ENCODE results near the gene GDF9.

Gene GDF9

DNA sequence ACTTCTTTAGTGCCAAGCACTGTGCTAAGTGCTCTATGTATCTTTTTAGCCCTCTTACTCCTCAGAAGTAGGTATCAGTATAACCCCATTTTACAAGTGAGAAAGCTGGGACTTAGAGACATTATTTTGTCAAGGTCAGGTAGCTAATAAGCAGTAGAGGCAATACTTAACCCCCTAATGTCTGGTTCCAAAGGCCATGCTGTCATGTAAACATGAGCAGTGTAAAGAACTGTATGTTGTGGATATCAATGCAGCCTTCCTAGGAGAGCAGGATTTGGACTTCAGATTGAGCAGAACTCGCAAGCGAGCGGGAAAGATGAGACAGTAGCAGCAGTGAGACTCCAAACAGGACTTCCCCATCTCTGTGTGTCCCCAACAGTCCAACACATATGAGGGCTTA is 32.2 kb downstream of the GDF9 start:
- no peak for DNase-seq

DNA sequence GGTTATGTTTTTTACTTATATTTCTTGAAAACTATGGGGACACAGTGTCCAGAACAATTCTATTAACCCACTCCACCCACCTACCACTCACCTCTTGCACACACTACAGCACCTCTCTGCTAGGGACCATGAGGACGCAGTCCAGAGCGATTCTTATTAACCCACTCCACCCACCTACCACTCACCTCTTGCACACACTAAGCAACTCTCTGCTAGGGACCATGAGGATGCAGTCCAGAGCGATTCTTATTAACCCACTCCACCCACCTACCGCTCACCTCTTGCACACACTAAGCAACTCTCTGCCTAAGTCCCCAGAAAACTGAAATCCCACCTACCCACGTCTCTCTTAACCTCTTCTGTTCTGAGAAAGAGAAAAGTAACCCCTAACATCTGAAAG is 33.7 kb downstream of the GDF9 start:
- DNase-seq, result no peak

DNA sequence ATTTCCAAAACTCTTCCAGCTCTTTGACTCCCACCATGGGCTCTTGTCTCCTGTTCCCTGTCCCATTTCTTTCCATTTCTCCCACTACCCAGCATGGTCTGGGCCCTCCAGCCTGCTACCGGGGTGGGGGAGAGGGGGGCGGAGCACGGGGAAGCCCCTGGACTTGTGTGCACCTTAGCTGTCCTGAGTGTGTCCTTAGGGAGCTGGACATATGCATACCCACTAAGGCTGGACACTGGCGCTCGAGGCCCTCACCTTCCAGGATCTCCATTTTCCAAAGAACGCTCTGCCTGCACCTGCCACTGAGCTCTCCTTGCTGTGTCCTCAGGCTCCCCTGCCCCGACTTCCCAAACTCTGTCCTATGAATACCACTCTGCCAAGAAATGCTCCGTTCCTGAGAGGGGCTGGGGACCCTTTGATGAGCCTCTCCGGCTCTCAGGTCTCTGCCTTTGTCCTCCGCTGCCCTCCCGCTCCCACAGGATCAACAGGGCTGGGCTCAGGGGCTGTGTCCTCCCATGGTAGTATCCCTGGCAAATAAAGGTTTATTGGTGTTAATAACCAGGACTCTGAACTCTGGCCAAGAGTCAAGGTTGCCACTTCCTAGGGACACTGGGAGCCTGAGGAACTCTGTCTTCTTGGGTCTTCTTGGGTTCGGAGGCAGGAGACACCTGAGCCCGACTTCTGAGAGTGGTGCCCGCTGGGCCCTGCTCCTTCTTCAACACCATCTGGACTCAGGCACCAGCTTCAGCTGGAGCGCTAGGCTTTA is 35.0 kb downstream of the GDF9 start:
- no peak for DNase-seq

DNA sequence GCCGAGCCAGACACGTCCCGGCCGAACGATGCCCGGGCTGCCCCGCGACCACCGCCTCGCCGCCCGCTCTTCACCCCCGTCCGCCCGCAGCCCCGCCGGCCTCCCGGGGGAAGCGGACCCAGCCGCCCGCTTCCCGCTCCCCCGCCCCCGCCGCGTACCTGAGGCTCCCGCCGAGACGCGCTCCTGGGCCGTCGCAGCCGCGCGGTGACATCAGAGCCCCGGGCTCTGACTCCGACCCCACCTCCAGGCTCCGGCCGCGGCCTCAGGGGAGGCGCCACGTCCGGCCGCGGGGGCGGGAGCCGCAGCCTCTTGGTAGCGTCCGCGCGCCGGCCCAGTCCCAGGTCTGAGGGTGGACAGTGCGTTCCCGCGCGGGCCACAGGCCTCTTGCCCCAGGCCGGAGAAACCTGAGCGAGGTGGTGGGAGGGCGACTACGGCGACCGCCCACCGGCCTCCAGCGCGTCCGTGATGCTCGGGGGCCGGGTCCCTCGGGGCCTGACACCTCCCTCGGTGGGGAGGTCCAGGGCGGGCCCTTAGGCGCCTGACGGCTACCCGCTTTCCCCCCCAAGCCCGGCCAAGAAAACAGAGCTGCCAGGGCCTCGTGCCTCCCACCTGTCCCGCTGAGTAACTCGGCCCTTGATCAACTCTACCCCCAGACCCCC is 35.7 kb downstream of the GDF9 start, which contains the start of gene SHROOM1:
SHROOM1 (minus strand) TSS at position 212 of the 659 bp plus-strand sequence. CDS start 4,507 bp downstream, outside the sequence.
- DNase-seq, result no peak

DNA sequence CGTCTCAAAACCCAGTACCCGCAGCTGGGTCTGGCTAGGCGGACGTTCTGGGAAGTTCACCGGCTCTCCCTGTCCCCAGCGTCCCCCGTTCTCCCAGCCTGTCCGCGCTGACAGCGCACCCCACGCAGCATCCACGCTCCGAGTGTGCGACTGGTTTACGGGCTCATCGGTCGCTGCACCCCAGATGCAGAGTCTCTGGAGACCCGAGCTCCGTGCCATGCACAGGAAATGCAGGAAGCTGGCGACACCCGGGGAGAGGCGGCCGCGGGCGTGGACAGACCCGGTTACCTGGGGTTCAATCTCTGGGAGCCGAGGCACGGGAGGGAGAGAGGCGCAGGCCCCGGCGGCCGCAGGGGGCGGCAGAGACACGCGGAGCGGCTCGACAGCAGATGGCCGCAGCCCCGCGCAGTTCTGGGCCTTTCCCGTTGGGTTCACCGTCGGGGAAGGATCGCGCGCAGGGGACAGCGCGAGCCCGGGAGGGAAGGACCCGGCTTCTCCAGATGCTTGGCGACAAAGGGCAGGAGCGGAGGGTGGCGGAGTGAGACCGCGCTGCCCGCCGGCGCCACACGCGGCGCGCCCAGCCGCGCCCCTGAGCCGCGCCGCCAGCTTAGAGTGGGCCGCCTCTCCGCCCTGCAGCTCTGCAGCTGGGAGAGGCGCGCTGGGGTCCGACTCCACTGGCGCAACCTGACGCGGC is 36.4 kb downstream of the GDF9 start:
- DNase-seq, result peak; percentile 68 to 69

DNA sequence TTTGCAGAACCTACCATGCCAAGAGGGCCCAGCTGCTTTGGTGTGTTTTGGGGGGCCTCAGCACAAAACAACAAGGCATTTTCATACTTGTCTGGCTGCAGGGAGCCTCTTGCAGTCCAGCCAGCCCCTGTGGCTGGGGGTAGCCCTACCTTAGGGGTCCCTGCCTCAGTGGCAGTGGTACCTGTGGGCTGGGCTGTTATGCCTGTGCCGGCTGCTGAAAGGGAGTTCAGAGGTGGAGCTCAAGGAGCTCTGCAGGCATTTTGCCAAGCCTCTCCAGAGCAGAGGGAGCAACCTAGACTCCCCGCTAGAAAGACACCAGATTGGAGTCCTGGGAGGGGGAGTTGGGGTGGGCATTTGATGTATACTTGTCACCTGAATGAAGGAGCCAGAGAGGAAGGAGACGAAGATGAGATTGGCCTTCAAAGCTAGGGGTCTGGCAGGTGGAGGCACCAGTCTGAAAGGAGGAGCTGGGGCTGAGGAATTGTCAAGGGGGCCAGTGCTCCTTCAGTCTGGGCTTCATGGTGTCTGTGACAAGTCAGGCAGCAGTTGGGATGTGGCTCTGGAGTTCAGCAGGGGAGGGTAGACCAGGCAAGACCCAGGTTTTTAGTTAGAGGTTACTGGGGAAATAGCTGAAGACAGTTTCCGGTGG is 37.3 kb downstream of the GDF9 start:
- no peak for DNase-seq

- no peak for DNase-seq
Observed at GRCh38 chr5:132827943-132828673, 38.2 kb downstream of the GDF9 start.

DNA sequence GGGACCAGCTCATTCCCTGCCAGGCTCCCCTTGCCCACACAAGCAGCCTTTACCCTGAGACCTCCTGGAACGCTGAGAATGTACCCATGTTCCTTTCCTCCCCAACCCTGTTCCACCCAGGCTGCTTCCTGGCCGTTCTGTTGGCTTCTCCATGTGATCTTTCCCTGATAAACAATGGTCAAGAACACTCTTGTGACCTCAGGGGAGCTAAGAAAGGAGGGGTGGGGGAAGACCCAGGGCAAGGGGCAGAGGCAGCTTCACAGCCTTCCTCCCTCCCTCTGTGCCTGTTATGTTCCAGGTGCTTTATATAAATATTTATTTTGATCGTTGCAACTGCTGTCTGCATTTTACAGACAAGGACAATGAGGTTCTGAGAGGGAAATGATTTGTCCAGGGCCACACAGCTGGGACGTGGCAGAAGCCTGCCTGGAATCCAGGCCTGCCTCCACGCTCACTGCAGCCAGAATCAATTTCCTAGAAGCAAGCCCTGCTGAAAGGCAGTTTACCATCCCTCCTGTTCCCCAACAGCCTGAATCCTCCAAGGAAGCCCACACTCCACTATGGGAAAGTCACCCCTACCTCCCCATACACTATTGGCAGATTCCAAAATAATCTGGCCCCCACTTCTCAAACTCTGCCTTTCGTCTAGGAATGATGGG is 39.7 kb downstream of the GDF9 start:
- DNase-seq, result no peak

GRCh38 chr5:132825834-132826391 is 40.4 kb downstream of the GDF9 start:
- DNase-seq, result no peak

DNA sequence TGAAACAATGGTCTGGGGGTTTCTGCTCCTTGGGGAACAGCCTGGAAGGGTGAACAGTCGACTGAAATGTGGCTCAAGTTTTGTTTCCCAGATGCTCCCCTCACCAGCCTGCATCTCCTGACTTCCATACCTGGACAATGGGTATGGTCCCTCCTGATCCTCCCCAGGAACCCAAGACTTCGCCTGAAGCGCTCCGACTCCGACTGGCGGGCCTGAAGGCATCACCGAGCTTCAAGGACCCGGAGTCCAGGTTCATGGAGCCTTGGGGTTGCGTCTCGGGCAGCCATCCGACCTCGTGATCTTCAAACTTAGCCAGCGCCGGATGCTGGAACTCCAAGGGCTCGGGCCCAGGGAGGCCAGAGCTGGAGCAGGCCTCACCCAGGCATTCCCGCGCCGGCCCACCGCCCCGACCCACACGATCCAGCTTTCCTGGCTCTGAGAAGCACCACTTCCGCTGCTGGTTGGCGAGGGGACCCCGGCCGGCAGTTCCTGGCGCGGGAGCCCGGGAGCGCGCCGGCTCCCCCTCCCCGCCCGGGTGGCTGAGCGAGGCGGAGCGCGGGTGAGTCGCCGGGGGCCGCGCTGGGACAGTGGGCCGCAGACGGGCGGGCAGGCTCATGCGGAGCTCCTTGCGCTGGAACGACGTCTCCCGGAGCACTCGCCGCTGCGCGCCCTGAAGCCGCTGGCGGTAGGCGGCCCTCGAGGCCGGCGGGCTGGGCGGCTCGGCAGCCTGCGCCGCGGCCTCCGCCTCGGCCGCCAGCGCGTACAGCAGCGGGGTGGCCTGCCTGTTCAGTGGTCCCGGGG is 41.0 kb downstream of the GDF9 start:
- no peak for DNase-seq

GRCh38 chr5:132824426-132824825 is 41.8 kb downstream of the GDF9 start:
- DNase-seq, result no peak

DNA sequence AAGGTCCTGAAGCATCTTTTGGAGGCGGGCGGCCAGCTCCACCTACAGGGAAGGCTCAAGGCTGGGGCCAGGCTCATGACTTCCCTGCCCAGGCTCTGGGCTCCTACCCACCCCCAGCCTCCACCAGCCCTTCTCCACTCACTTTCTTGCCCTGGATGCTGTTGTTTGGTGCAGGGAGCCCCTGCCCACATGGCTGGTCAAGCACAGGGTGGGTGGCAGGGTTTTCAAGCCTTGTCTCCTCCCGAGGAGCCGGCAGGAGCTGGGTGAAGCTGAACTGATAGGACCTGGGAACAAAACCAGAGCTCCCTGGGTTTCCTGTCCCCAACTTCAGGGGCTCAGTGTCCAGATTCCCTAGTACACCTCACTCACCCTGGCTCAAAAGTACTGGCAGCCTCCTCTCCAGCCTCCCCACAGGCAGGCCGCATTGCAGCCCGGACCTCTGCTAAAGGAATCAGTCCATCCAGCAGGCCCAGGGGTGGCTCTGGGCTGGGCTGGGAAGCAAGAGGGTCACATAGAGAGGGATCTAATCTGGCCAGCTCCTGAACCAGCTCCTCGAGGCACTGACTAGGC is 42.7 kb downstream of the GDF9 start:
- DNase-seq, result no peak

GRCh38 chr5:132822650-132823480 is 43.4 kb downstream of the GDF9 start:
- no peak for DNase-seq

DNA sequence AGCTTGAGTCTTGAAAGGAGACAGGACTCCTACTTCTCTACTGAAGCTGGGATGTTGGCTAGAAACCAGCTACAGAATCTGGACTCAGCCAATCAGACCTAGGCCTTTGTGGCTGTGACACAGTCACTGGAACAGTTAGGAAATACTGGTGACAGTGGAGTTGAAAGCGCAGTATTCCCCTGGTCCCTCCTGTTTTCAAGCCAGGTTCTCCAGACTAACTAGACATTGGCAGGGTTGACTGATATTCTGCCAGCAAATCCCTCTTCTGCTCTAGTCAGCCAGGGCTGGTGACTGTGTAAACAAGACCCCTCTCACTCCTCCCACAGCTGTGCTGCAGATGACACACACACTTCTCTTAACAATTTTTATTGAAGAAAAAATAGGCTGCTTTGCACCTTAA is 44.5 kb downstream of the GDF9 start:
- DNase-seq, result no peak

- DNase-seq, result no peak
Observed at GRCh38 chr5:132821350-132821749, 44.9 kb downstream of the GDF9 start.

- DNase-seq, result peak; percentile 88
Observed at GRCh38 chr5:132820162-132820754, 46.0 kb downstream of the GDF9 start.

GRCh38 chr5:132819468-132819867 is 46.8 kb downstream of the GDF9 start:
- DNase-seq, result no peak

DNA sequence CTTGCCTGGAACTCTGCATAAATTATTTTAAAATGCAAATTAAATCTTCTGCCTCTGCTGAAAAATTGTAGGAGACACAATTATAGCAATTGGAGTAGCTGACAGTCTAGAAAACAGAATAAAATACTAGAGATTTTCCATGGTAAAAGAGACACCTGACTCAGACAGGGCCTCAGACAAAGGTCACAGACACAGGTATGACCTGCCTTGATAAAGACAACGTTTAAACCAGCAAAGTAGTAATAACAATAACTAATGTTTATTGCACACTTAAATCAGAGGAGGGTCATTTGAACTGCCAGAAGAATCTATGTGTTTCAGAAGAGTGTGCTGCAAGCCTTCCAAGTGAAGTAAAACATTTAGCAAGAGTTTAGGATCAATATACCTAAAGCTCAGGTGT is 49.3 kb downstream of the GDF9 start:
- no peak for DNase-seq

DNA sequence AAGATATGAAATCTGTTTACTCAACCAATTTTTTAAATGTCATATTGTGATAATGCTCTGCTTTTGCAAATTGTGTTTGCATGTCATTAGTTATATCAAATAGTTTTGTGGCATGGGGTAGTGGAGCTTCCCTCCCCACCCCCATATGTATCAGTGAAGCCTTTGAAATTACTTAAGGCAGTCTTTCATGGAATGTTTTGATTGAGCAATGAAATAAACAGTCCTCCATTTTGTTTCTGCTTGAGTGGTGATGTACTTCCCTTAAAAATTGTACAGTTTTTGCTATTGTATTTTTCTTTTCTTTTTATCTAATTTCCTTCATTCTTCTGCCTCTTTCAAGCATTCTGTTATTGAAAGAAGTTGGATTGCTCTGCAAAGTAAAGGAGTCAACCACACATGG is 49.7 kb downstream of the GDF9 start:
- no peak for DNase-seq
